MM.1S (cell line): ENCODE results near the gene SLC25A46.

Experiments used
- CTCF ChIP-seq: fragments of 300-600 bp; sonication (generic); IDR thresholded peaks from 2 replicates; pipeline ENCODE4 v1.5.1; 2016; ENCODE audit warnings: antibody characterized with exemption, low read length, mixed read lengths
- EZH2 ChIP-seq: fragments of 300-600 bp; sonication (generic); optimal IDR thresholded peaks from 2 replicates; pipeline ENCODE3; 2017; ENCODE audit warnings: low read depth, mild to moderate bottlenecking, antibody characterized with exemption, low read length, mixed read lengths
- EZH2phosphoT487 ChIP-seq: fragments of 300-600 bp; sonication (generic); IDR thresholded peaks from 2 replicates; pipeline ENCODE4 v1.6.1; 2018; ENCODE audit warnings: antibody characterized with exemption, low read length

DNA sequence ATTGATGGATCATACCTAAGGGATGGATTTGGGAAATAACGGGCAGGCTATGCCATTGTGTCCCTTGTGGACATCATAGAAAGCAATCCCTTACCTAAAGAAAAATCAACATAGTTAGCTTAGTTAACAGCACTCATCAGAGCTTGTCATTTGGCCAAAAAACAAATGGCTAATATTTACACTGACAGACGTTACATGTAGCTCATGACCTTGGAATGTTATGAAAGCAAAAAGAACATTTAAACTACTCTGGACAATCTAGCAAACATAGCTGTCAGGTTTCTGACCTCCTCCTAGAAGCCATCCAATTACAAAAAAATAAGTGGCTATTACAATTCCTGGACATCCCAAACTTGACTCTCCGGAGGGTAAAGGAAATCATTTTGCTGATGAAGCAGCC, 36.1 kb upstream of the SLC25A46 start:
- no peak for TF ChIP-seq CTCF
- TF ChIP-seq EZH2phosphoT487: no peak
- TF ChIP-seq EZH2: no peak
